SK-N-SH (cell line): ENCODE data around the gene MRPL1. TPM values are rescaled to one million over a fixed set of nuclear protein-coding genes. Genes with fewer than 3 reads are reported as not detected.
A peak's percentile ranks its signal among the peaks of the same experiment; 100 is the strongest.

Source experiments
- CTCF ChIA-PET: fragments of 300-600, 350-600 bp; formaldehyde crosslinking; extraction: SDS; loops from one replicate; lab custom pipeline; 2021; lab: Yijun Ruan, JAX
- POLR2A ChIA-PET: fragments of 350-600 bp; sonication (Branson Sonifier 250); formaldehyde crosslinking; extraction: SDS; loops from one replicate; lab custom pipeline; 2020; ENCODE audit warnings: antibody characterized with exemption, inconsistent platforms; lab: Yijun Ruan, JAX
- DNase-seq: peaks from one replicate; pipeline ENCODE4 v3.0.0; 2012
- H2AFZ ChIP-seq: fragments of 200-600 bp; sonication (generic); 2 replicates; pipeline ENCODE4 v1.8.1; 2016; ENCODE audit warnings: antibody characterized with exemption, mild to moderate bottlenecking, low read depth
- H3F3A ChIP-seq: fragments of 200-600 bp; sonication (generic); replicated peaks from 2 replicates; pipeline ENCODE3; 2016; ENCODE audit warnings: antibody characterized with exemption, mild to moderate bottlenecking; ENCODE audit not compliant: insufficient read depth
- H3K27ac ChIP-seq, 2 experiments: fragments of 200-500 bp in 1 of 2; fragments of 200-600 bp in 1 of 2; sonication (Bioruptor generic) in 1 of 2; sonication (generic), shearing (Covaris generic) in 1 of 2; 2 replicates each; pipeline versions ENCODE4 v1.5.1 to v1.6.1; 2014 to 2016; ENCODE audit warnings: low read depth in 2 of 2, inconsistent platforms in 1 of 2, low read length in 1 of 2, mild to moderate bottlenecking in 1 of 2, mixed read lengths in 1 of 2
- H3K27me3 ChIP-seq: fragments of 200-600 bp; sonication (generic), shearing (Covaris generic); 2 replicates; pipeline ENCODE4 v1.6.1; 2016; ENCODE audit warnings: mixed run types; ENCODE audit not compliant: insufficient read depth
- H3K36me3 ChIP-seq, 2 experiments: fragments of 200-500 bp in 1 of 2; fragments of 200-600 bp in 1 of 2; sonication (Bioruptor generic) in 1 of 2; sonication (generic) in 1 of 2; replicated peaks in 1 of 2; 2 replicates each; pipeline versions ENCODE3 to v1.5.1; 2014 to 2016; ENCODE audit warnings: low read length in 1 of 2, mild to moderate bottlenecking in 1 of 2; ENCODE audit not compliant: insufficient read depth in 2 of 2, control insufficient read depth in 1 of 2
- H3K4me1 ChIP-seq, 2 experiments: fragments of 200-500 bp in 1 of 2; fragments of 200-600 bp in 1 of 2; sonication (Bioruptor generic) in 1 of 2; sonication (generic), shearing (Covaris generic) in 1 of 2; 2 replicates each; pipeline versions ENCODE4 v1.5.1 to v1.6.1; 2014 to 2016; ENCODE audit warnings: low read depth in 1 of 2, low read length in 1 of 2, mixed run types in 1 of 2; ENCODE audit not compliant: insufficient read depth in 2 of 2, control insufficient read depth in 1 of 2
- H3K4me2 ChIP-seq: fragments of 200-600 bp; sonication (generic), shearing (Covaris generic); 2 replicates; pipeline ENCODE4 v1.6.1; 2017; ENCODE audit warnings: mixed run types
- H3K4me3 ChIP-seq, 2 experiments: fragments of 200-500 bp in 1 of 2; fragments of 200-600 bp in 1 of 2; sonication (Bioruptor generic) in 1 of 2; sonication (generic), shearing (Covaris generic) in 1 of 2; 2 replicates each; pipeline versions ENCODE4 v1.5.1 to v1.8.1; 2014 to 2016; ENCODE audit warnings: low read depth in 2 of 2, inconsistent platforms in 1 of 2, low read length in 1 of 2, mild to moderate bottlenecking in 1 of 2, mixed read lengths in 1 of 2, moderate library complexity in 1 of 2
- H3K79me2 ChIP-seq: fragments of 200-600 bp; sonication (generic); 2 replicates; pipeline ENCODE4 v1.8.1; 2017; ENCODE audit warnings: mild to moderate bottlenecking; ENCODE audit not compliant: insufficient read depth
- H3K9ac ChIP-seq: fragments of 200-600 bp; sonication (generic); 2 replicates; pipeline ENCODE4 v1.6.1; 2017; ENCODE audit warnings: mixed run types
- H3K9me2 ChIP-seq: fragments of 200-600 bp; sonication (generic); 2 replicates; pipeline ENCODE4 v1.6.1; 2017; ENCODE audit warnings: mixed run types
- H3K9me3 ChIP-seq: fragments of 200-600 bp; sonication (generic); 2 replicates; pipeline ENCODE4 v1.6.1; 2017; ENCODE audit warnings: mixed run types, mild to moderate bottlenecking, moderate library complexity
- H4K20me1 ChIP-seq: fragments of 200-600 bp; sonication (generic); 2 replicates; pipeline ENCODE4 v1.6.1; 2017; ENCODE audit warnings: mild to moderate bottlenecking, mixed run types; ENCODE audit not compliant: insufficient read depth
- ELF1 ChIP-seq: IDR thresholded peaks from 2 replicates; pipeline ENCODE4 v1.4.0; 2012
- EP300 ChIP-seq, 2 experiments: IDR thresholded peaks; 2 replicates each; pipeline versions ENCODE4 v1.4.0 to v1.6.1; 2012; ENCODE audit warnings: borderline replicate concordance in 1 of 2, low read depth in 1 of 2, low read length in 1 of 2
- FOSL2 ChIP-seq: IDR thresholded peaks from 2 replicates; pipeline ENCODE4 v1.4.0; 2012; ENCODE audit warnings: low read depth, mild to moderate bottlenecking, moderate library complexity, borderline replicate concordance
- FOXJ3 ChIP-seq: sonication (generic); formaldehyde crosslinking; IDR thresholded peaks from 2 replicates; pipeline ENCODE4 v1.5.1; 2020; ENCODE audit warnings: mild to moderate bottlenecking, missing genetic modification reagents
- GABPA ChIP-seq: IDR thresholded peaks from 2 replicates; pipeline ENCODE4 v1.4.0; 2012; ENCODE audit warnings: low read depth, mild to moderate bottlenecking
- GATA2 ChIP-seq: sonication (generic); formaldehyde crosslinking; IDR thresholded peaks from 2 replicates; pipeline ENCODE4 v1.5.0; 2020; ENCODE audit warnings: mild to moderate bottlenecking, missing genetic modification reagents
- NFIC ChIP-seq: IDR thresholded peaks from 2 replicates; pipeline ENCODE4 v1.4.0; 2012; ENCODE audit warnings: borderline replicate concordance
- POLR2AphosphoS5 ChIP-seq: IDR thresholded peaks from 2 replicates; pipeline ENCODE4 v1.6.1; 2012; ENCODE audit warnings: low read depth, low read length
- RXRA ChIP-seq: IDR thresholded peaks from 2 replicates; pipeline ENCODE4 v1.4.0; 2012; ENCODE audit warnings: low read depth, mild to moderate bottlenecking, borderline replicate concordance
- SIN3A ChIP-seq: IDR thresholded peaks from 2 replicates; pipeline ENCODE4 v1.6.1; 2012; ENCODE audit warnings: low read depth, mild to moderate bottlenecking, low read length, moderate library complexity, borderline replicate concordance
- TCF12 ChIP-seq: IDR thresholded peaks from 2 replicates; pipeline ENCODE4 v1.4.0; 2012
- WGBS: methylation state at CpG from one replicate; pipeline ENCODE4 v1.1.6; 2017; ENCODE audit warnings: low lambda C conversion rate; 5-methylcytosine and 5-hydroxymethylcytosine counted together
- polyA plus RNA-seq, 3 experiments: library from polyadenylated mRNA; depleted of rRNA; stranded (reverse); fragments of >200 nt; gene quantifications; 2 replicates each; pipeline ENCODE4 v1.2.3, GENCODE V29; 2012
- TF ChIP-seq, protein P1 (sequence below): IDR thresholded peaks from 2 replicates; pipeline ENCODE4 v1.4.0; 2012; ENCODE audit warnings: low read depth
- TF ChIP-seq, protein P2 (sequence below): fragments of 150-350 bp; IDR thresholded peaks from 2 replicates; pipeline ENCODE4 v1.6.1; 2016; ENCODE audit warnings: mild to moderate bottlenecking, low read depth, low read length
- TF ChIP-seq, protein P3 (sequence below): IDR thresholded peaks from 2 replicates; pipeline ENCODE4; 2012

Gene MRPL1
- polyA plus RNA-seq, 1 of the 3 experiments (the other 2 are of a cell fraction), result 11.0 TPM

DNA sequence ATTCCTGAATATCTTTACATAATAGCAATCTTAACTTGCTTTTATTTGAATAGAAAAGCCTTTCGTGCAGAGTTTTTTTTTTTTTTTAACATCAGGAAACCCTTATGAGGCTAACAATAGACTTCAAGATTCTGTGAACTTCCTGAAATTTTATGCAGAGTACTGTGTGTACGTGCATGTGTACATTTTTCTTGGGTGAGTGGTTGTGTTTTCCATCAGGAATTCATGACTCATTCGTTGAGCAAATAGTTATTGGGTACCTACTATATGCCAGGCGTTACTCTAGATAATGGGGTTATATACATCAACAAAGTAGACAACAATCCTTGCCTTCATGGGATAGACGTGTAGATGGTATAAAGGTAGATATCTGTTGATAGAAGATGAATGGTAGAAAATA lies 59.1 kb downstream of the MRPL1 start (continued):
- TF ChIP-seq, protein P1, sequence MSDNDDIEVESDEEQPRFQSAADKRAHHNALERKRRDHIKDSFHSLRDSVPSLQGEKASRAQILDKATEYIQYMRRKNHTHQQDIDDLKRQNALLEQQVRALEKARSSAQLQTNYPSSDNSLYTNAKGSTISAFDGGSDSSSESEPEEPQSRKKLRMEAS, result peak; percentile 54
- TF ChIP-seq TCF12 (peak; percentile 75), NFIC (peak; percentile 26; the same call in 1 of the 2 replicates), POLR2AphosphoS5 (peak; percentile 46; the same call in 1 of the 2 replicates), FOXJ3 (CRISPR knock-in tag) (no peak), SIN3A (no peak), GATA2 (CRISPR knock-in tag) (no peak), RXRA (peak; percentile 51; the same call in 1 of the 2 replicates), GABPA (no peak)
- TF ChIP-seq, protein P2, sequence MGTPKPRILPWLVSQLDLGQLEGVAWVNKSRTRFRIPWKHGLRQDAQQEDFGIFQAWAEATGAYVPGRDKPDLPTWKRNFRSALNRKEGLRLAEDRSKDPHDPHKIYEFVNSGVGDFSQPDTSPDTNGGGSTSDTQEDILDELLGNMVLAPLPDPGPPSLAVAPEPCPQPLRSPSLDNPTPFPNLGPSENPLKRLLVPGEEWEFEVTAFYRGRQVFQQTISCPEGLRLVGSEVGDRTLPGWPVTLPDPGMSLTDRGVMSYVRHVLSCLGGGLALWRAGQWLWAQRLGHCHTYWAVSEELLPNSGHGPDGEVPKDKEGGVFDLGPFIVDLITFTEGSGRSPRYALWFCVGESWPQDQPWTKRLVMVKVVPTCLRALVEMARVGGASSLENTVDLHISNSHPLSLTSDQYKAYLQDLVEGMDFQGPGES, result no peak
- TF ChIP-seq, protein P3, sequence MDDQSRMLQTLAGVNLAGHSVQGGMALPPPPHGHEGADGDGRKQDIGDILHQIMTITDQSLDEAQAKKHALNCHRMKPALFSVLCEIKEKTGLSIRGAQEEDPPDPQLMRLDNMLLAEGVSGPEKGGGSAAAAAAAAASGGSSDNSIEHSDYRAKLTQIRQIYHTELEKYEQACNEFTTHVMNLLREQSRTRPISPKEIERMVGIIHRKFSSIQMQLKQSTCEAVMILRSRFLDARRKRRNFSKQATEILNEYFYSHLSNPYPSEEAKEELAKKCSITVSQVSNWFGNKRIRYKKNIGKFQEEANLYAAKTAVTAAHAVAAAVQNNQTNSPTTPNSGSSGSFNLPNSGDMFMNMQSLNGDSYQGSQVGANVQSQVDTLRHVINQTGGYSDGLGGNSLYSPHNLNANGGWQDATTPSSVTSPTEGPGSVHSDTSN, result peak; percentile 41

DNA sequence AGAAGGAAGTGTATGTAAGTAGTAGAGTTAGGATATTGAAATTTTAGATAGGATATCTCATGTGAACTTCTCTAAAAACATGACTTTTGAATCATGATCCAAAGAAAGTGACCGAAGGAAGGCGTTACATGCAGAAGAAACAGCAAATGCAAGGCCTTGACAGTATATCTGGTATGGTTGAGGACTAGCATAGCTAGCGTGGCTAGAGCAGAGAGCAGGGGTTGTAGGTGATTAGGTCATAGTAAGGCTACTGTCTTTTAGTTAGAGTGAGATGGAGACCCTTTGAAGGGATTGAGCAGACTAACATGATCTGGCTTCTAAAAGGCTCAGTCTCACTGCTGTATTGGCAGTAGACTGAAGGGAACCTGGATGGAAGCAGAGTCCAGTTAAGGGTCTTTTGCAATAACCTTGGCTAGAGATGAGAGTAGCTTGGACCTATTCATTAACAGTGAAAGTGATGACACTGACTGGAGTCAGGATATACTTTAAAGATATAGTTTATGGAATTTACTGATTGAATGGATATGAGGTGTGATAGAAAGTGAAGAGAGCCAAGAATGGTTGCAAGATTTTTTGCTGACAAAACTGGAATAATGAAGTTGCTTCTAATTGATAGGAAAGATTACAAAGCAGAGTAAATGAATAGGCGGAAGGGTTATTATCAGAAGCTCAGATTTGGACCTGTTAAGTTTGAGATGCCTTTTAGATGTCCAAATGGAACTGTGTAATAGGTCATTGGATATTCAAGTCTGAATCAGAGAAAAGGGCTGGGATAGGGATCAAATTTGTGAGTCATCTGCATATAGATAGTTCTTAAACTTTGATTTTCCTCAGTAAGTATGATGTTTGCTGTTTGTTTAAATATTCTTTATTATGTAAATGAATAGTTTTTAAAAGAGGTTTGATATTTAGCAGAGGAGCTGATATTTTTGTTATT lies 59.8 kb downstream of the MRPL1 start:
- Histone ChIP-seq H3K36me3 (peaks cover 2 to 35% of the 10 kb centered on the region in 2 experiments), H4K20me1 (no peaks in the 10 kb centered on the region), H3K4me3 (no peak overlapping the region), H3K9me3 (0 out of 2 replicates have a peak, but pooled peaks cover 8% of the 10 kb centered on the region), H3K9ac (no peak overlapping the region; the same call in 1 of the 2 replicates), H3K27ac (peak overlapping the region in 1 of 2 experiments; percentile 93; a peak in 2 of 4 replicates), H3K27me3 (no peaks in the 10 kb centered on the region), H3K9me2 (no peaks in the 10 kb centered on the region), H3K4me1 (peaks cover 0 to 32% of the 10 kb centered on the region in 2 experiments; a peak in 3 of 4 replicates), H2AFZ (no peak overlapping the region), H3F3A (peaks cover 38% of the 10 kb centered on the region), H3K79me2 (no peaks in the 10 kb centered on the region)
- DNase-seq, result no peak
- ChIA-PET POLR2A (no interaction called here), CTCF (no interaction called here)
- WGBS, result 97% methylated on average over 4 of the region's 4 CpGs
- TF ChIP-seq FOSL2 (peak; percentile 13; the same call in 1 of the 2 replicates), RXRA (no peak), ELF1 (no peak), EP300 (IDR thresholded peaks at IDR 0.05; ENCODE audit: borderline replicate concordance in 1 of 2, low read depth in 1 of 2, low read length in 1 of 2) (no peak)
- TF ChIP-seq, all 33 proteins: peak for 1
- H3K4me2 ChIP-seq, result no peak overlapping the region; the same call in 1 of the 2 replicates
